HEK293 (cell line): ENCODE results near the gene JMJD7.

Experiments used
- CTCF ChIA-PET: fragments of 350-600 bp; formaldehyde crosslinking; extraction: SDS; loops from one replicate; lab custom pipeline; 2021; ENCODE audit warnings: antibody characterized with exemption; lab: Yijun Ruan, JAX
- POLR2A ChIA-PET: fragments of 300-600 bp; formaldehyde crosslinking; extraction: SDS; loops from one replicate; lab custom pipeline; 2020; ENCODE audit warnings: antibody characterized with exemption, inconsistent platforms; lab: Yijun Ruan, JAX
- H3K27ac ChIP-seq: fragments of 200-500 bp; sonication (Bioruptor generic); 2 replicates; pipeline ENCODE4 v1.5.1; 2014; ENCODE audit warnings: low read depth, low read length, control low read depth, inconsistent platforms; ENCODE audit errors: extremely low read depth
- H3K36me3 ChIP-seq, 2 experiments: fragments of 200-500 bp in 1 of 2; sonication (Bioruptor generic) in 1 of 2; 1 replicate in 1 of 2; 2 replicates in 1 of 2; pipeline ENCODE4 v1.5.1; 2014 to 2017; ENCODE audit warnings: inconsistent platforms in 2 of 2, low read length in 2 of 2; ENCODE audit not compliant: control insufficient read depth in 2 of 2, insufficient read depth in 1 of 2
- H3K4me1 ChIP-seq: fragments of 200-500 bp; sonication (Bioruptor generic); 2 replicates; pipeline ENCODE4 v1.5.1; 2014; ENCODE audit warnings: mild to moderate bottlenecking, low read length, inconsistent platforms; ENCODE audit not compliant: control insufficient read depth, insufficient read depth
- H3K4me3 ChIP-seq: 2 replicates; pipeline ENCODE4 v1.5.1; 2011; ENCODE audit warnings: low read depth, mild to moderate bottlenecking, control low read depth, low read length, moderate library complexity
- H3K9me3 ChIP-seq: fragments of 200-500 bp; sonication (Bioruptor generic); 2 replicates; pipeline ENCODE4 v1.5.1; 2014; ENCODE audit warnings: low read depth, low read length, inconsistent platforms; ENCODE audit not compliant: control insufficient read depth, insufficient read depth
- ATF2 ChIP-seq: fragments of 450-650 bp; formaldehyde crosslinking; IDR thresholded peaks from 2 replicates; pipeline ENCODE4 v1.5.1; 2016; ENCODE audit warnings: missing biosample characterization, missing genetic modification characterization, low read depth
- CTCF ChIP-seq: fragments of 450-650 bp; formaldehyde crosslinking; IDR thresholded peaks from 2 replicates; pipeline ENCODE4 v1.5.1; 2016; ENCODE audit warnings: missing biosample characterization, missing genetic modification characterization
- SCRT2 ChIP-seq: fragments of 450-650 bp; formaldehyde crosslinking; IDR thresholded peaks from 2 replicates; pipeline ENCODE4 v1.5.1; 2016; ENCODE audit warnings: missing biosample characterization, missing genetic modification characterization
- YY2 ChIP-seq: fragments of 450-650 bp; formaldehyde crosslinking; IDR thresholded peaks from 2 replicates; pipeline ENCODE4 v1.5.1; 2016; ENCODE audit warnings: missing biosample characterization, missing genetic modification characterization
- ZBTB11 ChIP-seq: fragments of 450-650 bp; formaldehyde crosslinking; conservative IDR thresholded peaks from 2 replicates; pipeline ENCODE4 v1.5.1; 2016; ENCODE audit warnings: low read depth, missing biosample characterization, missing genetic modification characterization
- ZBTB20 ChIP-seq: fragments of 450-650 bp; formaldehyde crosslinking; IDR thresholded peaks from 2 replicates; pipeline ENCODE4 v1.5.1; 2016; ENCODE audit warnings: missing biosample characterization, missing genetic modification characterization
- ZBTB44 ChIP-seq: fragments of 450-650 bp; IDR thresholded peaks from 2 replicates; pipeline ENCODE4 v1.5.1; 2018; ENCODE audit warnings: missing biosample characterization, mild to moderate bottlenecking, missing genetic modification characterization
- ZIC2 ChIP-seq: fragments of 450-650 bp; formaldehyde crosslinking; IDR thresholded peaks from 2 replicates; pipeline ENCODE4 v1.5.1; 2016; ENCODE audit warnings: missing biosample characterization, missing genetic modification characterization
- ZNF133 ChIP-seq: fragments of 450-650 bp; formaldehyde crosslinking; IDR thresholded peaks from 2 replicates; pipeline ENCODE4 v1.5.1; 2016; ENCODE audit warnings: missing biosample characterization, missing genetic modification characterization
- ZNF175 ChIP-seq: fragments of 450-650 bp; formaldehyde crosslinking; IDR thresholded peaks from 2 replicates; pipeline ENCODE4 v1.5.1; 2016; ENCODE audit warnings: missing biosample characterization, missing genetic modification characterization
- ZNF248 ChIP-seq: fragments of 450-650 bp; formaldehyde crosslinking; IDR thresholded peaks from 2 replicates; pipeline ENCODE4 v1.5.1; 2017; ENCODE audit warnings: missing biosample characterization, missing genetic modification characterization
- ZNF311 ChIP-seq: fragments of 450-650 bp; formaldehyde crosslinking; IDR thresholded peaks from 2 replicates; pipeline ENCODE4 v1.5.1; 2017; ENCODE audit warnings: missing biosample characterization, missing genetic modification characterization, borderline replicate concordance
- ZNF501 ChIP-seq: fragments of 450-650 bp; formaldehyde crosslinking; IDR thresholded peaks from 2 replicates; pipeline ENCODE4 v1.5.1; 2016; ENCODE audit warnings: missing biosample characterization, missing genetic modification characterization
- ZNF510 ChIP-seq: fragments of 450-650 bp; formaldehyde crosslinking; IDR thresholded peaks from 2 replicates; pipeline ENCODE4 v1.5.1; 2018; ENCODE audit warnings: mild to moderate bottlenecking, missing genetic modification characterization, missing biosample characterization; ENCODE audit not compliant: insufficient replicate concordance
- ZNF561 ChIP-seq: fragments of 450-650 bp; IDR thresholded peaks from 2 replicates; pipeline ENCODE4 v1.5.1; 2018; ENCODE audit warnings: missing biosample characterization, missing genetic modification characterization, borderline replicate concordance
- ZNF610 ChIP-seq: fragments of 450-650 bp; formaldehyde crosslinking; IDR thresholded peaks from 2 replicates; pipeline ENCODE4 v1.5.1; 2016; ENCODE audit warnings: missing biosample characterization, missing genetic modification characterization, borderline replicate concordance
- ZNF645 ChIP-seq: fragments of 450-650 bp; formaldehyde crosslinking; IDR thresholded peaks from 2 replicates; pipeline ENCODE4; 2016; ENCODE audit warnings: missing biosample characterization, missing genetic modification characterization
- ZNF658 ChIP-seq: fragments of 450-650 bp; formaldehyde crosslinking; IDR thresholded peaks from 2 replicates; pipeline ENCODE4; 2016; ENCODE audit warnings: missing biosample characterization, missing genetic modification characterization
- ZNF791 ChIP-seq: fragments of 450-650 bp; formaldehyde crosslinking; IDR thresholded peaks from 2 replicates; pipeline ENCODE4 v1.5.1; 2016; ENCODE audit warnings: missing biosample characterization, missing genetic modification characterization

Gene JMJD7

GRCh38 chr15:41870689-41871081 is 42.8 kb downstream of the JMJD7 start:
- ChIA-PET POLR2A (no interaction called here), CTCF (no interaction called here)
- no peaks in the 10 kb centered on the region for H3K4me1 ChIP-seq
- TF ChIP-seq ZNF645 (tag by site-specific recombination) (no peak), ZBTB11 (tag by site-specific recombination) (no peak), ZNF501 (no peak), ZNF791 (tag by site-specific recombination) (no peak), ZNF133 (no peak), ZNF175 (tag by site-specific recombination) (no peak), ZNF561 (tag by site-specific recombination) (no peak), ATF2 (no peak), ZIC2 (tag by site-specific recombination) (no peak), ZBTB44 (tag by site-specific recombination) (no peak), ZNF510 (tag by site-specific recombination) (no peak), ZNF248 (tag by site-specific recombination) (no peak), ZNF610 (tag by site-specific recombination) (no peak), ZBTB20 (no peak), ZNF658 (tag by site-specific recombination) (no peak), SCRT2 (no peak), CTCF (tag by site-specific recombination) (no peak), YY2 (tag by site-specific recombination) (no peak), ZNF311 (no peak)
- no peaks in the 10 kb centered on the region for H3K9me3 ChIP-seq
- no peak overlapping the region for H3K4me3 ChIP-seq
- H3K36me3 ChIP-seq: no peaks in the 10 kb centered on the region
- H3K27ac ChIP-seq: no peak overlapping the region
